ENCODE data around the gene ACBD4.

ACBD4 gene

DNA sequence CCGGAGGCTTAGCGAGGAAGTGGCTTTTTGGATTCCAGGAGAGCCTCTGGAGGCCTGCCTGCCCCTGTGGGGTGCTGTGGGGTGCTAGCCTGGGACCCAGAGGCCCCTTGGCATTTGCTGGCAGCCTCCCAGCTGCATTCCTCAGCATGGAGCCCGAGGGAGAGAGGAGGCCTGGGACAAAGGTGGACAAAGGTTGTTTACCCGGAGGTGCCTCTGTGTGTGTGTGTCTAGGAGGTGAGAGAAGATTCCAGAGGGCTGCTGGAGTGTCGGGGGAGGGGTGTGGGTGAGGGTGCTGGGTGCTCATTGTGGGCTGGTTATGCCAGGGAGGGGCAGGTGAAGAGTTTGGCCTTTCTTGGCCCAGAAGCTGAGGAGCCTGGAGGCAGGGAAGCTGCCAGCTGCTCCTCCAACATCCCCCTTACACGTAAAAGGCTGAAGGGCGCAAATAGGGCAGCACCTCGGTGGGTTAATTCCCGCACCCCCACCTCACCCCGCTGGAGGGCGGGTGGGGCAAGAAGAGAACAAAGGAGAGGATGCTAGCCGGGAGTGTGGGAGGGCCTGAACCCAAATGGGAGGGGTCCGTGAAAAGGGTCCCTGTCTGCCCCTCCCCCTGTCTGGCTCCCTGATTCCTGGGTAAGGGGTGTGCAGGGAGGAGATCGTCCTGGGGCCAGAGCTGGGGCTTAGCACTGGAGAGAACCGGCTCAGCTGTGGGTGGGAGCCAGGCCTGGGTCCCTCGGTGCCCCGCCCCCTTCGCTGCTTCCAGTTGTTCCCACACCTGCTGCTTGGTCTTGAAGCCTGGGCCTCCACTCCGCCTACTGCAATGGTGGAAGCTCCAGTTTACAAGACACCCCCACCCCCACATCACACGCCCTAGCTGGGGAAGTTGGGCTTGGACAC lies 36.1 kb downstream of the ACBD4 start:
- H2AFZ ChIP-seq (ENCODE audit: low read length) = peak overlapping the region; percentile 94
- H3K36me3 ChIP-seq (replicated peaks in 1 of 2; ENCODE audit: control insufficient read depth in 2 of 2, insufficient read depth in 2 of 2, low read length in 2 of 2) = peaks cover 4 to 18% of the 10 kb centered on the region in 2 donors
- peak overlapping the region; percentile 93 for H2BK5ac ChIP-seq (ENCODE audit: low read length)
- H2BK120ac ChIP-seq (ENCODE audit: low read depth, low read length) = peak overlapping the region; percentile 100
- peak overlapping the region; percentile 87 for H4K8ac ChIP-seq (ENCODE audit: low read depth, low read length)
- H2AK5ac ChIP-seq (ENCODE audit: low read depth, low read length) = peak overlapping the region; percentile 98
- H3K18ac ChIP-seq (ENCODE audit: low read length) = peak overlapping the region; percentile 98
- H3K4me3 ChIP-seq (ENCODE audit: low read length in 2 of 2) = no peak overlapping the region
- H3K79me1 ChIP-seq (ENCODE audit: low read depth, low read length) = no peaks in the 10 kb centered on the region
- no peak overlapping the region for H3K4me2 ChIP-seq (ENCODE audit: insufficient read depth, low read length, poor library complexity, severe bottlenecking)
- no CpG with 5 or more reads among the region's 20 CpGs for WGBS, 2 donors (ENCODE audit: extremely low coverage in 2 of 2, insufficient read length in 2 of 2, insufficient replicate concordance in 1 of 2)
- DNase-seq (ENCODE audit: low spot score) = no peak
- H3K9me3 ChIP-seq (replicated peaks in 1 of 2; ENCODE audit: control insufficient read depth in 2 of 2, insufficient read depth in 1 of 2, low read depth in 1 of 2, low read length in 2 of 2) = no peaks in the 10 kb centered on the region
- peak overlapping the region; percentile 42 for H3K14ac ChIP-seq (ENCODE audit: low read length)
- H3K27me3 ChIP-seq (ENCODE audit: control insufficient read depth in 3 of 3, insufficient read depth in 3 of 3, low read depth in 1 of 3, low read length in 3 of 3) = no peaks in the 10 kb centered on the region
- peak overlapping the region; percentile 68 for H3K23ac ChIP-seq (ENCODE audit: low read depth, low read length, poor library complexity)
- H3K9ac ChIP-seq (ENCODE audit: low read depth, low read length, poor library complexity) = peak overlapping the region; percentile 27
- peak overlapping the region; percentile 2 for H2BK15ac ChIP-seq (ENCODE audit: low read length)
- H4K91ac ChIP-seq (ENCODE audit: low read depth, low read length, poor library complexity) = peak overlapping the region; percentile 99
- H3K27ac ChIP-seq (replicated peaks; ENCODE audit: low read length) = peak overlapping the region; percentile 84
- H3K4ac ChIP-seq (ENCODE audit: low read length) = peak overlapping the region; percentile 79
- H3K4me1 ChIP-seq (ENCODE audit: control insufficient read depth in 2 of 2, insufficient read depth in 1 of 2, low read depth in 1 of 2, low read length in 2 of 2) = peaks cover 23 to 28% of the 10 kb centered on the region in 2 donors
- peak overlapping the region; percentile 12 for H2BK12ac ChIP-seq (ENCODE audit: low read length)

- Histone ChIP-seq H3K27me3 (ENCODE audit: control insufficient read depth in 3 of 3, insufficient read depth in 3 of 3, low read depth in 1 of 3, low read length in 3 of 3) (no peaks in the 10 kb centered on the region), H3K36me3 (replicated peaks in 1 of 2; ENCODE audit: control insufficient read depth in 2 of 2, insufficient read depth in 2 of 2, low read length in 2 of 2) (peaks cover 4 to 18% of the 10 kb centered on the region in 2 donors), H2BK120ac (ENCODE audit: low read depth, low read length) (peak overlapping the region; percentile 100), H3K4me2 (ENCODE audit: insufficient read depth, low read length, poor library complexity, severe bottlenecking) (no peak overlapping the region), H2AK5ac (ENCODE audit: low read depth, low read length) (peak overlapping the region; percentile 98), H2BK15ac (ENCODE audit: low read length) (peak overlapping the region; percentile 2), H2AFZ (ENCODE audit: low read length) (peak overlapping the region; percentile 94), H3K4me1 (ENCODE audit: control insufficient read depth in 2 of 2, insufficient read depth in 1 of 2, low read depth in 1 of 2, low read length in 2 of 2) (peaks cover 23 to 28% of the 10 kb centered on the region in 2 donors), H3K9me3 (replicated peaks in 1 of 2; ENCODE audit: control insufficient read depth in 2 of 2, insufficient read depth in 1 of 2, low read depth in 1 of 2, low read length in 2 of 2) (no peaks in the 10 kb centered on the region), H3K4ac (ENCODE audit: low read length) (peak overlapping the region; percentile 100), H3K23ac (ENCODE audit: low read depth, low read length, poor library complexity) (peak overlapping the region; percentile 68), H4K91ac (ENCODE audit: low read depth, low read length, poor library complexity) (peak overlapping the region; percentile 28), H3K27ac (replicated peaks; ENCODE audit: low read length) (peak overlapping the region; percentile 84), H3K79me1 (ENCODE audit: low read depth, low read length) (no peaks in the 10 kb centered on the region), H2BK12ac (ENCODE audit: low read length) (peak overlapping the region; percentile 93), H3K4me3 (ENCODE audit: low read length in 2 of 2) (no peak overlapping the region), H3K14ac (ENCODE audit: low read length) (peak overlapping the region; percentile 25), H3K9ac (ENCODE audit: low read depth, low read length, poor library complexity) (peak overlapping the region; percentile 26), H3K18ac (ENCODE audit: low read length) (peak overlapping the region; percentile 98), H4K8ac (ENCODE audit: low read depth, low read length) (peak overlapping the region; percentile 87), H2BK5ac (ENCODE audit: low read length) (peak overlapping the region; percentile 93)
- no CpG with 5 or more reads among the region's 5 CpGs for WGBS, 2 donors (ENCODE audit: extremely low coverage in 2 of 2, insufficient read length in 2 of 2, insufficient replicate concordance in 1 of 2)
- DNase-seq (ENCODE audit: low spot score) = no peak
These were observed 36.7 kb downstream of the ACBD4 start for GRCh38 chr17:45172232-45172540.

DNA sequence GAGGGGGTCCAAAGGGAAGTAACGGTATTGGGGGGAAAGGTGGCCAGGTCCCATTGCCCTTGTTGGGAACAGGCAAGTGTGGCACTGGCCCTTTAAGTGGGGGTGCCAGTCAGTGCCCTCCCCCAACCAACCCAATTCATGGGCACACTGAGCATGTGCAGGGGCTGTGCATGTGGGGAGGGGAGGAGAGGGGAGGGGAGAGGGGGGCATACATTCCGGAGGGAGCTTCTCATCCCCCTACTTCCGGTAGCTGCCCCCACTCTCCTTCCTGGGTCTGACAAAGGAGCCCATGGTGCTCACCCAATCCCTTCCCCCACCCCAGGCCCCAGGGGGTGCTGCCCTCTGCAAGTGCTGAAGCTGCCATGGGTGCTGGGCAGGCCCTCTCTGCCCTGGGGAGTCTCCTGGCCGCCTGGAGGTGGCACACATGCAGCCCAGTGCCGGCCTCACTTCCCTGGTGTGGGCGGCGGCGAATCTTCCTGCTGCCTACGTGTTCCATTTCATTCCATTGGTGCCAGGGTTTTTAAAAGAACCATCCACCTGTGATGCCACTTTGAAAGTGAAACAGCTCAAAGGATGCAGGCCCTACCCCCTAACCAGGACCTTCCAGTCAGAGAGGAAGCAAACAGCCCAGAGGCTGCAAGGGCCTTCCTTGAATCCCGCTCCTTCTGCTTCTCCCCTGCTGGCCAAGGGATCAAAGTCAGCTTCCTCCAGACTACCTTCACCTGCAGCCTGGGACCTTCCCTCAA lies 37.2 kb downstream of the ACBD4 start:
- Histone ChIP-seq H2BK15ac (ENCODE audit: low read length) (peak overlapping the region; percentile 93), H4K8ac (ENCODE audit: low read depth, low read length) (peak overlapping the region; percentile 87), H3K27me3 (ENCODE audit: control insufficient read depth in 3 of 3, insufficient read depth in 3 of 3, low read depth in 1 of 3, low read length in 3 of 3) (no peaks in the 10 kb centered on the region), H2BK12ac (ENCODE audit: low read length) (peak overlapping the region; percentile 93), H2BK120ac (ENCODE audit: low read depth, low read length) (peak overlapping the region; percentile 100), H2AK5ac (ENCODE audit: low read depth, low read length) (peak overlapping the region; percentile 98), H2BK5ac (ENCODE audit: low read length) (peak overlapping the region; percentile 93), H3K4me2 (ENCODE audit: insufficient read depth, low read length, poor library complexity, severe bottlenecking) (no peak overlapping the region), H3K14ac (ENCODE audit: low read length) (peak overlapping the region; percentile 39), H3K27ac (replicated peaks; ENCODE audit: low read length) (peak overlapping the region; percentile 84), H3K79me1 (ENCODE audit: low read depth, low read length) (no peaks in the 10 kb centered on the region), H3K4me1 (ENCODE audit: control insufficient read depth in 2 of 2, insufficient read depth in 1 of 2, low read depth in 1 of 2, low read length in 2 of 2) (peaks cover 23 to 28% of the 10 kb centered on the region in 2 donors), H3K18ac (ENCODE audit: low read length) (peak overlapping the region; percentile 99), H3K4ac (ENCODE audit: low read length) (peak overlapping the region; percentile 100), H3K36me3 (replicated peaks in 1 of 2; ENCODE audit: control insufficient read depth in 2 of 2, insufficient read depth in 2 of 2, low read length in 2 of 2) (peaks cover 4 to 18% of the 10 kb centered on the region in 2 donors), H4K91ac (ENCODE audit: low read depth, low read length, poor library complexity) (peak overlapping the region; percentile 73), H3K9me3 (replicated peaks in 1 of 2; ENCODE audit: control insufficient read depth in 2 of 2, insufficient read depth in 1 of 2, low read depth in 1 of 2, low read length in 2 of 2) (no peaks in the 10 kb centered on the region), H2AFZ (ENCODE audit: low read length) (peak overlapping the region; percentile 94), H3K4me3 (ENCODE audit: low read length in 2 of 2) (no peak overlapping the region), H3K9ac (ENCODE audit: low read depth, low read length, poor library complexity) (peak overlapping the region; percentile 26), H3K23ac (ENCODE audit: low read depth, low read length, poor library complexity) (peak overlapping the region; percentile 90)
- no peak for DNase-seq (ENCODE audit: low spot score)
- WGBS, 2 donors (ENCODE audit: extremely low coverage in 2 of 2, insufficient read length in 2 of 2, insufficient replicate concordance in 1 of 2) = no CpG with 5 or more reads among the region's 10 CpGs

GRCh38 chr17:45175759-45176115 lies 40.2 kb downstream of the ACBD4 start:
- DNase-seq (ENCODE audit: low spot score) = no peak
- Histone ChIP-seq H3K27me3 (ENCODE audit: control insufficient read depth in 3 of 3, insufficient read depth in 3 of 3, low read depth in 1 of 3, low read length in 3 of 3) (no peaks in the 10 kb centered on the region), H3K14ac (ENCODE audit: low read length) (no peak overlapping the region), H4K8ac (ENCODE audit: low read depth, low read length) (no peak overlapping the region), H2AFZ (ENCODE audit: low read length) (no peak overlapping the region), H3K9me3 (replicated peaks in 1 of 2; ENCODE audit: control insufficient read depth in 2 of 2, insufficient read depth in 1 of 2, low read depth in 1 of 2, low read length in 2 of 2) (no peaks in the 10 kb centered on the region), H2BK15ac (ENCODE audit: low read length) (no peak overlapping the region), H3K4me2 (ENCODE audit: insufficient read depth, low read length, poor library complexity, severe bottlenecking) (no peak overlapping the region), H3K36me3 (replicated peaks in 1 of 2; ENCODE audit: control insufficient read depth in 2 of 2, insufficient read depth in 2 of 2, low read length in 2 of 2) (no peaks in the 10 kb centered on the region), H3K4ac (ENCODE audit: low read length) (no peak overlapping the region), H2BK5ac (ENCODE audit: low read length) (no peak overlapping the region), H3K23ac (ENCODE audit: low read depth, low read length, poor library complexity) (no peak overlapping the region), H3K27ac (replicated peaks; ENCODE audit: low read length) (no peak overlapping the region), H3K4me1 (ENCODE audit: control insufficient read depth in 2 of 2, insufficient read depth in 1 of 2, low read depth in 1 of 2, low read length in 2 of 2) (peaks cover 23 to 24% of the 10 kb centered on the region in 2 donors), H3K18ac (ENCODE audit: low read length) (no peak overlapping the region), H3K79me1 (ENCODE audit: low read depth, low read length) (no peaks in the 10 kb centered on the region), H2BK120ac (ENCODE audit: low read depth, low read length) (no peak overlapping the region), H2AK5ac (ENCODE audit: low read depth, low read length) (peak overlapping the region; percentile 80), H3K9ac (ENCODE audit: low read depth, low read length, poor library complexity) (no peak overlapping the region), H3K4me3 (ENCODE audit: low read length in 2 of 2) (no peak overlapping the region), H4K91ac (ENCODE audit: low read depth, low read length, poor library complexity) (no peak overlapping the region), H2BK12ac (ENCODE audit: low read length) (no peak overlapping the region)
- no CpG with 5 or more reads among the region's 3 CpGs for WGBS, 2 donors (ENCODE audit: extremely low coverage in 2 of 2, insufficient read length in 2 of 2, insufficient replicate concordance in 1 of 2)
